Stimulated activated CD4-positive, alpha-beta T cell treated with anti-CD3 and anti-CD28 coated beads, Interleukin-4, amount 100 ng/mL, for 24 hours (primary cell): ENCODE measurements around the gene NCK2.

ENCODE experiments used
- DNase-seq: peaks from one replicate; pipeline ENCODE4 v3.0.0-alpha.2; 2020

Gene NCK2

GRCh38 chr2:105744909-105745853 is at the start of gene NCK2:
Gene NCK2, plus strand, starts transcription at chr2:105744912. Its CDS starts 110,152 bp downstream, at chr2:105855064.
- DNase-seq: no peak

- no peak for DNase-seq
Observed at GRCh38 chr2:105697781-105698449, 46.8 kb upstream of the NCK2 start.

GRCh38 chr2:105698820-105699219 is 45.9 kb upstream of the NCK2 start:
- DNase-seq: no peak

- DNase-seq: no peak
Observed at GRCh38 chr2:105701042-105701441, 43.7 kb upstream of the NCK2 start.

- no peak for DNase-seq
Observed at GRCh38 chr2:105708697-105709096, 36.0 kb upstream of the NCK2 start.

DNA sequence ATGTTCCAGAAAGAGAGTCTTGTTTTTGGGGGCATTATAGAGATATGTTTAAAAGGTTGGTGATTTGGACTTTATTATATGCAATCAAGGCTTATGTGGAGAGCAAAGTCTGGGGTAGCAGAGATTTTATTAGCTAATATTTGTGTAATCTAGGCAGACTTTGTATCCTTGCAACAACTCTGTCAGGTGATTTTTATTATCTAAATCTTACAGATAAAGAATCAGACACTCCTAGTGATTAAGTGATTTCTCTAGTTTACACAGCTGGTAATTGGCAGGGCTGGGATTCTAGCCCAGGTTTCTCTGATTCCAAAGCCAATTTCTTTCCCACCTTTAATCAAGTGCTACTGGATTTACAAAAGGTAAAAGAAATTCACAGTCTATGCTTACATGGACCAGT is 33.3 kb upstream of the NCK2 start:
- no peak for DNase-seq

DNA sequence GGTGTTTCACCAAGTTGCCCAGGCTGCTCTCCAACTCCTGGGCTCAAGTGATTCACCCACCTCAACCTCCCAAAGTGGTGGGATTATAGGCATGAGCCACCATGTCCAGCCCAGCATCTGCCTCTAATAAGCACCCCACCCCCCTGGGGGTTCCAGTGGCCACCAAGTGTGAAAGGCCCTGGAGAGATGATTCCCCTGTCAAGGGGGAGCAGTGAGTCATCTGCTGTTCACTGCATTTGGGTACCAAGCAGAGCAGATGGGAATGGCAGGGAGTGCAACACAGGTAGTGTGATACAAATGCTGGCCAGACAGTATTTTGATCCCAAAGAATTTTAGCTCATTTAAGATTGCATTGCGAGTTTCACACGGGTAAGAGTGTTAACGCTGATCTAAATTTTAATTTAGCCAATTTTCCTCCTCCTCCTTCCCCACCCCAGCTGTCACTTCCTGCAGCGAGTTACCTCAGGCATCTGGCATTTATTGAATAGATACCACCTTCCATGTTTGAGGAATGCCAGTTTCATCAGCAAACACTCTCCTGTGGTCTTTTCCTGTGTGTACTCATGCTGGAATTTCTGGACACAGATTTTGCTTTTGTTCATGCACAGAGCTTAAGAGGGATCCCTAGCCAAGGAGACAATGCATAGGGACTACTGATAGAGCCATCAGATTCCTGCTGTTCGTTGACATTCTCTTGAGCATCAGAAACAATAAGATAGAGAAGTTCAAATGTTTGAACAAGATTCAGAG is 32.4 kb upstream of the NCK2 start:
- DNase-seq: no peak

DNA sequence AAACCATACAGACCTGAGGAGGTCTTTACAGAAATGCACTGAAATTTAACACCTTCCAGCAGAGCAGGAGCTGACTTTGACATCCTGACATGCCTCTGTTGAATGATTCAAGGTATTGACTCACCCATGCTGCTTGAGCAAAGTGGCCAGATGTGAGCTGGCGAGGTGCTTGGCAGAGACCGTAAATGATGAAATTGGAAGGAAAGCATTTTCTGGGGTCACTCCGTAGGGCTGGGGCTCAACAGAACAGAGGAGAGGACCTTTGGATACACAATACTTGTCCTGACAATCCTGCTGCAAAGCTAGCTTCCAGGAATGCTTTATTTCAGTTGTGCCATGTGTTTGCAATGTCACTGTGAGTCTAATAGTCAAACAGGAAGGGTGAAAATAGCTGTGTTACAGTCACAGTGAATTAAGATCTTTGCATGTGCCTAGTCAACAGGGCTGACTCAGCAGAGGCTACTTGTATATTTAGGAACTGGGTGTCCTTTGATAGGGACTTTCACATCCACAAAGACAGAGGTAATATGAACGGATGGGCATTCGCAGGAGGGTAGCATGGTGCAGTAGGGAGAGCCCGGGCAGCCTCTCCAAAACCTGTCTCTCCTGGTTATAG is 31.6 kb upstream of the NCK2 start:
- DNase-seq: no peak

DNA sequence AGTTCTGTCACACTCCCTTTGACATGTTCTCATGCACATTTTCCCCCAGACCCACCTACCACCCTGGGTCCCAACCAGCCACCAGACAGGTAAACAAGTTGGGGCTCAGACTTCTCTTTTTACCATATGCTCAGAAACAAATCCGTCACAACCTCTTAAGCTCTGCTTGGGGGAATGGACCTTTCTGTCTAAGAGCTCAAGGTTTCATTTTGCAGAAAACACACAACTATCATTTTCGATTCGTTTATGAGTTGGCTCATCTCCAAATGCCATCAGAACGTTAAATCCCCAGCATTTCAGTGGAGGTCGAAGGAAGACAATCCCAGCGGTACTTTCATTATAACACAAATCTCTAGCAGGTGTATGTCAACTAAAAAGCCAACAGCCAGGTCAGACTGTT is 30.6 kb upstream of the NCK2 start:
- no peak for DNase-seq

DNA sequence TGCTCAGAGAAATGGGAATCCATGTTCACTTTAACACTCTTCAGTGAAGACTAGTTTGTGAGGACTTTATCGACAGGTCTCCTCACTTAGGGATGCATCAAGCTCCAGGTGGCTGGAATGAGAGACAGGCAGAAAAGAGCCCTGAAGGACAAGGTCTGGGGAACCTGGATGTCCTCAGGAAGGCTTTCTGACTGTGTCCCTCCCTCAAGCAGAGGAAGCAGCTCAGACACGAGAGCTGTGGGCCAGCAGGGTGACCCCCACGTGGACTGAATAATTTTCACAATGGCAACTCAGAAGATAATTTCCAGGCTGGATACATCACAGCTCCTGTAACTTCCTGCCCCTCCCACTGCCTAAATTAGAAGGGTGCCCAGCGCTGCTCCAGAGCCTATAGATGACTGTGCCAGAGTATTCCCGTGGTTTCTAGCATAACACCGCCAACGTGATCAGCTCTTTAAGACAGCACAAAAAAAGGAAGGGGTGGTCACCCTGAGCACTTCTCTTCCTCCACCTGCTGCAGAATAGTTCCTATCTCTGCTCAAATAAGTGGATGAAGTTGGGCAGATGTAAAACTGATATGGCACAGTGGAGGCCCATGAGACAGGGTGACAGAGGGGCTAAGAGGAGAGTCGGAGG is 25.7 kb upstream of the NCK2 start:
- DNase-seq: no peak

- no peak for DNase-seq
Observed at GRCh38 chr2:105721991-105722511, 22.7 kb upstream of the NCK2 start.

DNA sequence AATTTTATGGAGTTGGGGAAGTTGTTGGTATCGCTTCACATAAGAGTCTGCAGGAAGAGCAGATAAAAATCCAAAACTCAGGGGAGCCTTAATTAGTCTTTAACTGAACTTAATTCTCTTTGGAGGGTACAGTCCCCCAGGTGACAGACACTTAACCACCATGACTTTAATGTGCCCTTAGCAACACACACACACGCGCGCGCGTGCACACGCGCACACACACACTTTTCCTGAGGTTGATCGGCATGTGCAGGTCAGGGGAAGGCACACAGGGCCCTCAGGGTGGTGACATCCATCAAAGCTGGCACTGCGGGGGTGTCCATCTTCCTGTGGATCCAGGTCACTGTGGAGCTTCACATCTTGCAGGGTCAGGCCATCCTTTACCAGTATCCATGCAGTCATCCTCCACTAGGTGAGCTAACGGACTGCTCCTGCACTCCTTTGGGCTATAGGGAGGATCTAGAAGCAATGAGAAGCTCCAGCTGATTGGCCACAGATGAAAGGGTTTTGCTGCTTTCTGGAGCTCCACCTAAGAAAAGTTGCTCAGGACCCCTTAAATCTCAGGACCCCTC is 21.9 kb upstream of the NCK2 start:
- DNase-seq: no peak

- no peak for DNase-seq
Observed at GRCh38 chr2:105723431-105723830, 21.3 kb upstream of the NCK2 start.

GRCh38 chr2:105725388-105725787 is 19.3 kb upstream of the NCK2 start:
- no peak for DNase-seq

DNA sequence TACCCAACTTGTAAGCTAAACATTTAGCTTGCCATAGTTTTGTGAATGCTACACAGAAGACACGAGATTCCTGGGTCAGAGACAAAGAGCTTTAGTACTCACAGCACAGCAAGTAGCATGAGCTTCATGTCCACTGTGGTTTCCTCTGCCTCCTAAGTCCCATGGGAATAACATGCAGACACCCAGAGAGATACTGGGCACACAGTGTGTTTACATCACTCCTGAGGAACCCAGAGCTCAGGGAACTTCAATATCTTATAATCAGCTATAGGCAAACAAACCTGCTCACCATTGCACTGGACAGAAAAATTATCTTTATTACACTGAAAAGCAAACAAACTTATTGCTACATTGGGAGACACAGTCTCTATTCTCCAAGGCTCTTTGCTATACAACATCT is 14.5 kb upstream of the NCK2 start:
- no peak for DNase-seq

DNA sequence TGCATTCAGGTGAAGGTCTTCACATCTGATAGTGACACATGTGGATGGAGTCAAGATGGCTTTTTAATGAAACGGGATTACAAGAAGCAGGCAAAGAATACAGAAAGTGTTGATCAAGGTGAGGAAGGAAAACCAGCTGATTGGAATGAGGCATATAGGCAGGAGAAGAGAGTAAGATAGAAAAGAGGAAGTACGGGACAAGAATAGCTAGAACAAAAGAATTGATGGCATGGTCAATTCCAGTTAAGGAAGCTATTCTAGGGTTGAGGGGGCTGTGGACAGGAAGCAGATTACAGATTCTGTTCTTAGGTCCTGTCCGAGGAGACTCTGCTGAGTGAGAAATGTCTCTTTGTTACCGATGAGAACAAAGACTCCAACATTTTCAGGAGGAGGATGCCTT is 13.2 kb upstream of the NCK2 start:
- DNase-seq: no peak

- no peak for DNase-seq
Observed at GRCh38 chr2:105732101-105732500, 12.6 kb upstream of the NCK2 start.

- no peak for DNase-seq
Observed at GRCh38 chr2:105732955-105733607, 11.6 kb upstream of the NCK2 start.

DNA sequence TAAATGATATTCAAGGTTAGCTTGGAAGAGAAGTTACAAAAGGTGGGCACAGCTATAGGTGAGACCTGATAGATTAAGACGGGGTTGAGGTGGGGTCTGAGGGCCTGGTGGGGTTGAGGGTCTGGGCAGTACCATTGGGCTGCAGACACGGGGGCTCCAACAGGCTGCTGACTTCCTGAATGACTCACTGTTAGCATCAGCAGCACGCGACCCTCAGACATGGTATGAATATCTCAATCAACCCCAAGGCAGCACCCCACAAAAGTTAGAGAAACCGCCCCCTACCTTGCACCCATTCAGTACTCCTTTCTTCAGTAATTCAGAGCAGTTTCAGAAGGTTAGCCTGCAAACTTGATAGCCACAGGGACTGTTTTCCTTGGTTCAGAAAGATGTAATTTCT is 10.8 kb upstream of the NCK2 start:
- DNase-seq: no peak

DNA sequence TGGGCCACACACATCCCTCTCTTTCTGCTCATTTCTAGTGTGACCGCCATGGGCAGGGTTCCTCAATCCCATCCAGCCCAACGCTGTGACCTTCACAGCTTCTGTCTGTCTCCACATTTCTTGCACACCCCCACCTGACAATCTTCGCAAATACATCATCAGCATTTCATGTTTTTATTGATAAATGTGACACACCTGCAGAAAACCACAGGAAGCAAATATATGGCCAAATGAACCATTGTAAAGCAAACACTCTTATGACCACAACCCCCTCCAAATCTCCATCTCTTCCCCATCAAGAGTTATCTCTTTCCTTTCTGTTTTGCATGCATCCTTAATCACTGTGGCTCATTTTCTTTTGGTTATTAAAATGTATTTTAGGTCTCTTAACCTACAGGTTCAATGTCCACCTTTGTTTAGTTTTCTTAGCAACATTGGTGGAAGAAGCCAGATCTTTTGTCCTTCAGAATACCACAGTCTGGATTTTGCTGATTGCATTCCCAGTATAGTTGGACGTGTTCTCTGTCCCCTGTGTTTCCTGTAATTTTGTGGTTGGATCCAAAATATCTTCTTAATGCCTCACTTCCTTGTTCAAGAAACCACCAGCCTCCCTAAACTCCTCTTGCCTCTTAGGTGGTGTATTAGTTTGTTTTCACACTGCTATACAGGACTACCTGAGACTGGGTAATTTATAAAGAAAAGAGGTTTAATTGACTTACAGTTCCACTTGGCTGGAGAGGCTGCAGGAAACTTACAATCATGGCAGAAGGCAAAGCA is 9.8 kb upstream of the NCK2 start:
- no peak for DNase-seq

DNA sequence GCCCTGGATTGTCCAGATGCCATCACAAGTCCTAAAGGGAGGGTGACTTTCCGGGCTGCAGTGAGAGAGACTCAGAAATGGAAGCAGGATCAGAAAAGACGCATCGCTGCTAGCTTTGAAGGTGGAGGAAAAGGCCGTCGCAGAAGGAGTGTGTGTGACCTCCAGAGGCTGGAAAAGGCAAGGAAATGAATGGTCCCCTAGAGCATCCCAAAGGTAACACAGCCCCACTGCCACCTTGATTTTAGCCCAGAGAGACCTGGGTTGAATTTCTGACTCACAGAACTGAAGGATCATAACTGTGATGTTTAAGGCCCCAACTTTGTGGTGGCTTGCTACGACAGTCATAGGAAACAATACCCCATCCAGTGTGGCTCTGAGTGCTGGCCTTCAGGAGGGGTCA is 8.6 kb upstream of the NCK2 start:
- DNase-seq: no peak
